Smooth muscle cell of the brain vasculature (primary cell): ENCODE results near the gene NCOA7.
A peak's percentile ranks its signal among the peaks of the same experiment; 100 is the strongest.

Experiments
- DNase-seq: peaks from one replicate; pipeline ENCODE4 v3.0.0-alpha.2; 2012; ENCODE audit warnings: low read depth, low spot score

Gene NCOA7

GRCh38 chr6:125790358-125791150 lies at the start of gene NCOA7:
NCOA7 (plus strand) TSS chr6:125790960; CDS start chr6:125815355, 24,395 bp downstream.
- no peak for DNase-seq

- DNase-seq = no peak
Observed at GRCh38 chr6:125741336-125741735, 49.4 kb upstream of the NCOA7 start.

GRCh38 chr6:125742024-125742423 lies 48.7 kb upstream of the NCOA7 start:
- DNase-seq = no peak

GRCh38 chr6:125742464-125743120 lies 48.2 kb upstream of the NCOA7 start:
- DNase-seq = no peak

GRCh38 chr6:125743604-125744003 lies 47.2 kb upstream of the NCOA7 start:
- DNase-seq = no peak

GRCh38 chr6:125745281-125746018 lies 45.3 kb upstream of the NCOA7 start:
- DNase-seq = no peak

- DNase-seq = no peak
Observed at GRCh38 chr6:125746019-125746414, 44.7 kb upstream of the NCOA7 start.

GRCh38 chr6:125746731-125747588 lies 43.8 kb upstream of the NCOA7 start:
- peak; percentile 70 for DNase-seq

- no peak for DNase-seq
Observed at GRCh38 chr6:125747589-125748405, 43.0 kb upstream of the NCOA7 start.

- no peak for DNase-seq
Observed at GRCh38 chr6:125748406-125749172, 42.2 kb upstream of the NCOA7 start.

- peak; percentile 81 for DNase-seq
Observed at GRCh38 chr6:125749173-125749864, 41.4 kb upstream of the NCOA7 start, which contains the start of gene HEY2. HEY2 (plus strand) TSS chr6:125749632; CDS start chr6:125749777, 145 bp downstream.

GRCh38 chr6:125749865-125750691 lies 40.7 kb upstream of the NCOA7 start:
- no peak for DNase-seq

GRCh38 chr6:125750692-125751333 lies 39.9 kb upstream of the NCOA7 start:
- no peak for DNase-seq

- no peak for DNase-seq
Observed at GRCh38 chr6:125751334-125751916, 39.3 kb upstream of the NCOA7 start.

- DNase-seq = no peak
Observed at GRCh38 chr6:125752773-125753172, 38.0 kb upstream of the NCOA7 start.

GRCh38 chr6:125753218-125753936 lies 37.4 kb upstream of the NCOA7 start:
- no peak for DNase-seq

- DNase-seq = no peak
Observed at GRCh38 chr6:125753937-125754259, 36.9 kb upstream of the NCOA7 start.
